ENCODE results near the gene LEFTY1. TPM values are rescaled to one million over a fixed set of nuclear protein-coding genes. Genes with fewer than 3 reads are reported as not detected.

LEFTY1 gene
- polyA plus RNA-seq, 1 donor from 2014 or later, result 4.1 TPM

GRCh38 chr1:225880222-225880588 is 8.7 kb downstream of the LEFTY1 start:
- H3K36me3 ChIP-seq (ENCODE audit: insufficient read depth, low read length), result no peaks in the 10 kb centered on the region
- no peaks in the 10 kb centered on the region for H3F3A ChIP-seq (ENCODE audit: insufficient read depth, low read length, poor library complexity, severe bottlenecking)
- H3K9me3 ChIP-seq (ENCODE audit: low read length), result no peaks in the 10 kb centered on the region
- H3K27me3 ChIP-seq (ENCODE audit: insufficient read depth, low read depth, low read length), result peaks cover 37% of the 10 kb centered on the region
- no peaks in the 10 kb centered on the region for H3K79me2 ChIP-seq (replicated peaks; ENCODE audit: insufficient read depth, low read length)
- H3K9ac ChIP-seq (ENCODE audit: low read length), result no peak overlapping the region
- H3K4me3 ChIP-seq (ENCODE audit: low read length), result no peak overlapping the region
- no peak overlapping the region for H2AFZ ChIP-seq (ENCODE audit: low read depth, low read length)
- TF ChIP-seq EP300 (conservative IDR thresholded peaks at IDR 0.05; ENCODE audit: poor library complexity, severe bottlenecking), result no peak
- TF ChIP-seq CTCF (IDR thresholded peaks at IDR 0.05; ENCODE audit: poor library complexity, severe bottlenecking), result no peak
- no peak for TF ChIP-seq POLR2AphosphoS5 (IDR thresholded peaks at IDR 0.05)
- no peak for TF ChIP-seq MXI1 (conservative IDR thresholded peaks at IDR 0.05; ENCODE audit: poor library complexity, severe bottlenecking)
- no peak for TF ChIP-seq SMC3 (conservative IDR thresholded peaks at IDR 0.05; ENCODE audit: poor library complexity)
- no peak for TF ChIP-seq TAF1 (IDR thresholded peaks at IDR 0.05; ENCODE audit: low read depth)
- no peaks in the 10 kb centered on the region for H4K20me1 ChIP-seq (ENCODE audit: insufficient read depth)
- no peaks in the 10 kb centered on the region for H3K9me2 ChIP-seq (ENCODE audit: insufficient read depth, low read length)
- no peak overlapping the region for H3K4me2 ChIP-seq (ENCODE audit: low read length)
- no peak overlapping the region for H3K27ac ChIP-seq (ENCODE audit: low read length)

DNA sequence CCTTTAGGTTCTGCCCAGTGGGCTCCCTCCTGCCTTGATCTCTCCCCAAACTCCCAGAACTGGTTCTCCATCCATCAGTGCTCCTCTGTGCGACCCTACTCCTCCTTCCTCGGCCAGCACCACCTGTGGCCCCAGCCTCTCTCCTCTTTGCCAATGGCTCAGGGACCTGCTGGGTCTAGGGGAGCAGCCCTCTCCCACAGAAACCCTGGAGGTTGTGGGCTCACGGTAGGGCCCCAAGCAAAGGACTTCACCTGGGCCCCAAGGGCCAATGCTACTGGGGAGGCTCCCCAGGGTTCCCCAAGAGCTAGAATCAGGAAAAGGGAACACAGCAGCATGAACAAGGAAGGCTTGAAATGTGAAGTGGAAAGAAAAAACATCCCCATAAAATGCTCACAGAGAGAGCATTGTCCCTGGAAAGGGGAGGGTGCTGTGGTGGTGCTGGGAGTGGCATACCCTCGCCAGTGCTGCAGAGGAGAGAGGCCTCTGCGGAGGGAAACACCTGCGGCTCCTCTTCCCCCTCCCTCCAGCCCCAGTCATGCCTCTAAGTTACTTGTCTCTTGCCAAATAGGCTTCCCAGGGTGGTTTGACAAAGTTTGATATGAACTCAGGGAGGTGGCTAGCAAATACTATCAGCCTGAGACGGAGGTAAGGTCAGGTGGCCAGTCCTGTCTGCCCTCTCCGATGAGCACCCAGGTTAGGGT is 9.3 kb downstream of the LEFTY1 start:
- Histone ChIP-seq H4K20me1 (ENCODE audit: insufficient read depth) (no peaks in the 10 kb centered on the region), H3K4me3 (ENCODE audit: low read length) (no peak overlapping the region), H3K36me3 (ENCODE audit: insufficient read depth, low read length) (no peaks in the 10 kb centered on the region), H2AFZ (ENCODE audit: low read depth, low read length) (no peak overlapping the region), H3K9ac (ENCODE audit: low read length) (no peak overlapping the region), H3F3A (ENCODE audit: insufficient read depth, low read length, poor library complexity, severe bottlenecking) (no peaks in the 10 kb centered on the region), H3K27me3 (ENCODE audit: insufficient read depth, low read depth, low read length) (peaks cover 37% of the 10 kb centered on the region), H3K79me2 (replicated peaks; ENCODE audit: insufficient read depth, low read length) (no peaks in the 10 kb centered on the region), H3K9me2 (ENCODE audit: insufficient read depth, low read length) (no peaks in the 10 kb centered on the region), H3K9me3 (ENCODE audit: low read length) (no peaks in the 10 kb centered on the region), H3K4me2 (ENCODE audit: low read length) (no peak overlapping the region), H3K27ac (ENCODE audit: low read length) (no peak overlapping the region)
- TF ChIP-seq EZH2 (IDR thresholded peaks at IDR 0.05; ENCODE audit: borderline replicate concordance, insufficient read depth, low read length, poor library complexity, severe bottlenecking) (no peak), TAF1 (IDR thresholded peaks at IDR 0.05; ENCODE audit: low read depth) (no peak), EP300 (conservative IDR thresholded peaks at IDR 0.05; ENCODE audit: poor library complexity, severe bottlenecking) (no peak), MXI1 (conservative IDR thresholded peaks at IDR 0.05; ENCODE audit: poor library complexity, severe bottlenecking) (no peak), RAD21 (conservative IDR thresholded peaks at IDR 0.05) (no peak), SMC3 (conservative IDR thresholded peaks at IDR 0.05; ENCODE audit: poor library complexity) (no peak), POLR2AphosphoS5 (IDR thresholded peaks at IDR 0.05) (no peak), CTCF (IDR thresholded peaks at IDR 0.05; ENCODE audit: poor library complexity, severe bottlenecking) (no peak)
- TF ChIP-seq, protein P1, sequence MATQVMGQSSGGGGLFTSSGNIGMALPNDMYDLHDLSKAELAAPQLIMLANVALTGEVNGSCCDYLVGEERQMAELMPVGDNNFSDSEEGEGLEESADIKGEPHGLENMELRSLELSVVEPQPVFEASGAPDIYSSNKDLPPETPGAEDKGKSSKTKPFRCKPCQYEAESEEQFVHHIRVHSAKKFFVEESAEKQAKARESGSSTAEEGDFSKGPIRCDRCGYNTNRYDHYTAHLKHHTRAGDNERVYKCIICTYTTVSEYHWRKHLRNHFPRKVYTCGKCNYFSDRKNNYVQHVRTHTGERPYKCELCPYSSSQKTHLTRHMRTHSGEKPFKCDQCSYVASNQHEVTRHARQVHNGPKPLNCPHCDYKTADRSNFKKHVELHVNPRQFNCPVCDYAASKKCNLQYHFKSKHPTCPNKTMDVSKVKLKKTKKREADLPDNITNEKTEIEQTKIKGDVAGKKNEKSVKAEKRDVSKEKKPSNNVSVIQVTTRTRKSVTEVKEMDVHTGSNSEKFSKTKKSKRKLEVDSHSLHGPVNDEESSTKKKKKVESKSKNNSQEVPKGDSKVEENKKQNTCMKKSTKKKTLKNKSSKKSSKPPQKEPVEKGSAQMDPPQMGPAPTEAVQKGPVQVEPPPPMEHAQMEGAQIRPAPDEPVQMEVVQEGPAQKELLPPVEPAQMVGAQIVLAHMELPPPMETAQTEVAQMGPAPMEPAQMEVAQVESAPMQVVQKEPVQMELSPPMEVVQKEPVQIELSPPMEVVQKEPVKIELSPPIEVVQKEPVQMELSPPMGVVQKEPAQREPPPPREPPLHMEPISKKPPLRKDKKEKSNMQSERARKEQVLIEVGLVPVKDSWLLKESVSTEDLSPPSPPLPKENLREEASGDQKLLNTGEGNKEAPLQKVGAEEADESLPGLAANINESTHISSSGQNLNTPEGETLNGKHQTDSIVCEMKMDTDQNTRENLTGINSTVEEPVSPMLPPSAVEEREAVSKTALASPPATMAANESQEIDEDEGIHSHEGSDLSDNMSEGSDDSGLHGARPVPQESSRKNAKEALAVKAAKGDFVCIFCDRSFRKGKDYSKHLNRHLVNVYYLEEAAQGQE (IDR thresholded peaks at IDR 0.05; ENCODE audit: borderline replicate concordance), result no peak
